GM18511 (cell line): Measurements from ENCODE around the gene CBLC.

ENCODE experiments used
- ATAC-seq: cut with Tn5 transposase; IDR thresholded peaks from one replicate; pipeline ENCODE4 v1.9.1; 2021; ENCODE audit warnings: mild to moderate bottlenecking, moderate library complexity; ENCODE audit not compliant: unreplicated experiment

Gene CBLC, protein sequence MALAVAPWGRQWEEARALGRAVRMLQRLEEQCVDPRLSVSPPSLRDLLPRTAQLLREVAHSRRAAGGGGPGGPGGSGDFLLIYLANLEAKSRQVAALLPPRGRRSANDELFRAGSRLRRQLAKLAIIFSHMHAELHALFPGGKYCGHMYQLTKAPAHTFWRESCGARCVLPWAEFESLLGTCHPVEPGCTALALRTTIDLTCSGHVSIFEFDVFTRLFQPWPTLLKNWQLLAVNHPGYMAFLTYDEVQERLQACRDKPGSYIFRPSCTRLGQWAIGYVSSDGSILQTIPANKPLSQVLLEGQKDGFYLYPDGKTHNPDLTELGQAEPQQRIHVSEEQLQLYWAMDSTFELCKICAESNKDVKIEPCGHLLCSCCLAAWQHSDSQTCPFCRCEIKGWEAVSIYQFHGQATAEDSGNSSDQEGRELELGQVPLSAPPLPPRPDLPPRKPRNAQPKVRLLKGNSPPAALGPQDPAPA

DNA sequence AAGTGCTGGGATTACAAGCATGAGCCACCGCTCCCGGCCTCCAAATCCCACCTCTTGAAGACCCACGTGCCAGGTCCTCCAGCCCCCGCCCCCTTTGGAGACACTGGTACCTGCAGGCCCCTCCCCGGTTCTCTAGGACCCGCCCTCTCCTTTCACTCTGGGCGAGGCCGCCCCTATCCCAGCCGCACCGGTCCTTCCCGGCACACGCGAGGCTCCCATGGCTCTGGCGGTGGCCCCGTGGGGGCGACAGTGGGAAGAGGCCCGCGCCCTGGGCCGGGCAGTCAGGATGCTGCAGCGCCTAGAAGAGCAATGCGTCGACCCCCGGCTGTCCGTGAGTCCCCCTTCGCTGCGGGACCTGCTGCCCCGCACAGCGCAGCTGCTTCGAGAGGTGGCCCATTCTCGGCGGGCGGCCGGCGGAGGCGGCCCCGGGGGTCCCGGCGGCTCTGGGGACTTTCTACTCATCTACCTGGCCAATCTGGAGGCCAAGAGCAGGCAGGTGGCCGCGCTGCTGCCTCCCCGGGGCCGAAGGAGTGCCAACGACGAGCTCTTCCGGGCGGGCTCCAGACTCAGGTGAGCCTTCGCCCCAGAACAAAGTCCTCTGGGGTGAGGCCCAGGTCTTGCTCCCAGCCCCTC is at the start of gene CBLC:
CBLC (plus strand) TSS at position 176 of the 633 bp plus-strand sequence; CDS start at position 218, 42 bp downstream.
- no peak for ATAC-seq

DNA sequence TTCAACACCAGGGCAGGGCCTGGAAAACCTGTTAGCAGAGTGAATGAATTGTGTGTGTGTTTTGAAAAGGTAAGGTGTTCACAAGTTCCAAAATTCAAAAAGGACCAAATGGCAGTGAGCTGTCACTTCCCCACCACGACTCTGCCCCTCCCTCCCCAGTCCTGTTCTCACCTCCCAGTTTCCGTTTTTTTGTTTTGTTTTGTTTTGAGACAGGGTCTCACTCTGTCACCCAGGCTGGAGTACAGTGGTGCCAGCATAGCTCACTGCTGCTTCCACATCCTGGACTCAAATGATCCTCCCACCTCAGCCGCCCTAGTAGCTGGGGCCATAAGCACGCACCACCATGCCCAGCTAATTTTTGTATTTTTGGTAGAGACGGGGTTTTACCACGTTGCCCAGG is 49.5 kb upstream of the CBLC start:
- no peak for ATAC-seq

DNA sequence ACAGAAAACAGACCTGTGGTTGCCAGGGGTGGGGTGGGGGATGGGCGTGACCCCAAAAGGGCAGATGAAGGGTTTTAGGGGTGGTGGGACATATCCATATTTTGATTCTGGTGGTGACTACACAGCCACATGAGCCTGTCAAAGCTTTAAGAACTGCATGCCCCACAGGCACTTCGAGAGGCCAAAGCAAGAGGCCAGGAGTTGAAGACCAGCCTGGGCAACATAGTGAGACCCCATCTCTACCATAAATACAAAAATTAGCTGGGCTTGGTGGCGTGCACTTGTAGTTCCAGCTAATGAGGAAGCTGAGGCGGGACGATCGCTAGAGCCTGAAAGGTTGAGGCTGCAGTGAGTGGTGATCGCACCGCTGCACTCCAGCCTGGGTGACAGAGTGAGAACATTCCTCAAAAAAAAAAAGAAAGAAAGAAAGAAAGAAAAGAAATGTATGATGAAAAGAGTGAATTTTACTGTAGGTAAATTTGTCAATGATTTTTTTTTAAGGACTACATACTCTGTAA is 48.1 kb upstream of the CBLC start:
- ATAC-seq = no peak

DNA sequence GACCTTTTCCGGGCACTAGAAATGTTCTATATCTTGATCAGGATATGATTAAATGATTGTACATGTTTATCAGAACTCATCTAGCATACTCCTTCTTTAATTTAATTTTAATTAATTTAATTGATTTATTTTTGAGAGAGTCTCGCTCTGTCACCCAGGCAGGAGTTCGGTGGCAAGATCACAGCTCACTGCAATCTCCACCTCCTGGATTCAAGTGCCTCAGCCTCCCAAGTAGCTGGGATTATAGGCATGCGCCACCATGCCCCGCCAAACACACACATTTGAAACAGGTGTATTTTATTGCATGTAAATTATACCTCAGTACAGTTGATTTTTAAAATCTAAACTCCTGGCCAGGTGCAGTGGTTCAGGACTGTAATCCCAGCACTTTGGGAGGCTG is 46.6 kb upstream of the CBLC start:
- ATAC-seq = no peak

DNA sequence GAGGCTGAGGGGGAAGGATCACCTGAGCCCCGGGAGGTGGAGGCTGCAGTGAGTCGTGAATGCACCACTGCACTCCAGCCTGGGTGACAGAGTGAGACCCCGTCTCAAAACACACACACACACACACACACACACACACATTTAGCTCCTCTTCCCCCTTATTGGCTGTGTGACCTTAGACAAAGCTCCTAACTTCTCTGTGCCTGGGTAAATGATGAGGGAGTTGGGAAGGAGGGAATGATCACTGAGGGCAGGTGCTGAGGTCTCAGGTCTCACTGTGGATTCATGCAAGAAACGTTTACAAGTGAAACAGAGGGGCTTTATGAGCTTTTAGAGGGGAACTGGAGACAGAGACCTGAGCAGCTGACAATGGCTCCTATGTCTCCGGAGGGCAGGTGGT is 46.1 kb upstream of the CBLC start:
- no peak for ATAC-seq

DNA sequence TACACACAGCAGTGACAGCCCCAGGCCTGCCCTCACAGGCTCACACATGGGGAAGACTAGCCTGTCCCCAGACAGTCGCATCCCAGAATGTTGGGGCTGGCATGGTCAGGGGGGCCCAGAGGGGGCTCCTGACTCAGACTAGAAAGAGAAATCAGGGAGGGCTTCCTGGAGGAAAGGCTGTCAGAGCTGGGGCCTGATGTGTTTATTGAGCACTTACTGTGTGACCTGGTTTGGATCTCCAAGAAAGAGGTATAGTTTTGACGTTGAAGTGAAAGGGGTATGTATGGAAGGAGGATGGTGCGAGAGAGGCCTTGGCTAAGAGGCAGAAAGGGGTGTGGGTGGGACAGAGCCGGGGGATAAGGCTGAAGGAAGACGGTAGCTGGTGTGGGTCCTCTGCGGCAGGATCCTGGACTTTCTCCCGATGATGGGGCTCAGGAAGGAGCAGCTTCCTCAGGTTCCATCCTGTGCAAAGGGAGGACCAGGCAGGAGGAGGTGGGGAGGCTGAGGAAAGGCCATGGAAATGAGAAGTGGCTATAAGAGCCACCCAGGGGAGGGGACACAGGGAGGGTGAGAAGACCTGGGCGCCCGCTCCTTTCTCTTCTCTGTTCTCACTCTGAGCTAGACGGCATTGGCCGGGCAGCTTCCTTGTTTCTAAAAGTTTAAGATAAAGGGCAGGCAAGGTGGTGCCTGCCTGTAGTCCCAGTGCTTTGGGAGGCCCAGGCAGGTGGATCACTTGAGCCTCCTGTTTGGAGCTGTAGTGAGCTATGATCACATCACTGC is 45.3 kb upstream of the CBLC start:
- no peak for ATAC-seq

DNA sequence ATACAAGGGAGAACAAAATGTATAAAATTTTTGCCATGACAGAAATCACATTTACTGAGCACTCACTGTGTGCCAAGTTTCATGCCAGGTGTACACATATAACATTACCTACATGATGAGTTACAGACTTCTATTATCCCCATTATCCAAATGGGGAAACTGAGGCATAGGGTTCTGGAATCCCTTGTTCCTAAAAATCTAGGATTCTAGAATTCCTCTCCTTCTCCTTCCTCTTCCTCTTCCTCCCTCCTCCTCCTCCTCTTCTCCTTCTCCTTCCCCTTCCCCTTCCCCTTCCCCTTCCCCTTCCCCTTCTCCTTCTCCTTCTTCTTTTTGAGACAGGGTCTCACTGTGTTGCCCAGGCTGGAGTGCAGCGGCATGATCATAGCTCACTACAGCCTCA is 43.3 kb upstream of the CBLC start:
- no peak for ATAC-seq

DNA sequence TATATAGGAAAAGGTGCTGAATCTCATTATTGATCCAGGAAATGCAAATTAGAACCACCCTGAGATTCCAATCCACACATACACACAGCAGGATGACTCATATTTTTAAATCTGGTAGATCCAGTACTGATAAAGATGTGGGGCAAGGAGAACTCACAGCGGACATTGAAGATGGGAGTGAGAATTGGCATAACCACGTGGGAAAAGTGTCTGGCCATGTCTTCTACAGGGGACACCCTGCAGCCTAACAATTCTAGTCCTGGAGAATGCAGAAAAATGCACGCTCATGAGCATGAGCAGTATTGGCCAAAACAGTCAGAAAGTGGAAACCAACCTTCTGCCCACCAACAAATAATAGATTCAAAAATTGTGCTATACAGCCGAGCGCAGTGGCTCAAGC is 42.7 kb upstream of the CBLC start:
- ATAC-seq = no peak

DNA sequence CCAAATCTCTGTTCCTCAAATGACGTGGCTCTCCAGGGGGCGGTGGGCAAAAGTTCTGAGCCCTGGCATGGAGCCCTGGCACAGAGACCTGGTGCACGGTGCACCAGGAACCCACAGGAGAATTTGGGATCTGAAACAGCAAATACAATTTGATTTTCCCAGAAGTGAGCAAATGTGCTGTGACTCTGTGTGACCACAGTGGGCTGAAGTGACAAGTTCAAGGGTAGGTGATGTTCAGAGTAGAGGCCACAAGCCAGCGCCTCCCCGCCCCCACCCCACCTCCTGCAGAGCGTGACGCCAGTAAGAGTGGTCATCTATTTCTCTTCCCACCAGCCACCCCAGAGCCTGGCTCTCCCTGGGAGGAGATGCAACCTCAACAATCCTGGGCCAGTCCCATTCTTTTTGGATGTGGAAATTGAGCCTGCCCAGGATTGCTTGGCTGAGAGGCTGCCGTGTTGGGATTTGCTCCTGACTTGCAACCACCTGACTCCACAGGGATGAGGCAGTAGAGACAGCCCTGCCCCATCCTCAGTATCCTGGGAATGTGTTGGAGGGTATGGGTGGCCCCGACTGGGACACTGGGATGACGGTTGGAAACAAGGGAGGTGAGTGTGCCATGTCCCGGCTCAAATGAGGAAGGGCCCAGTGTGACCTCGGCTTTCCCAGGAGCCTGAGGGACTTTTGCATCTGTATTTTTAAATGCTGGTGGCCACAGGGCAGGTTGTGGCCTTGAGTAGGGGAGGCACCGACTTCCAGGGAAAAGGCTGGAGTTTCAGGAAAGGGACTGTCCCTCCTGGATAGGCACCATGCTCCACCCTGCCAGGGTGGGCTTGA is 40.2 kb upstream of the CBLC start:
- ATAC-seq = no peak

DNA sequence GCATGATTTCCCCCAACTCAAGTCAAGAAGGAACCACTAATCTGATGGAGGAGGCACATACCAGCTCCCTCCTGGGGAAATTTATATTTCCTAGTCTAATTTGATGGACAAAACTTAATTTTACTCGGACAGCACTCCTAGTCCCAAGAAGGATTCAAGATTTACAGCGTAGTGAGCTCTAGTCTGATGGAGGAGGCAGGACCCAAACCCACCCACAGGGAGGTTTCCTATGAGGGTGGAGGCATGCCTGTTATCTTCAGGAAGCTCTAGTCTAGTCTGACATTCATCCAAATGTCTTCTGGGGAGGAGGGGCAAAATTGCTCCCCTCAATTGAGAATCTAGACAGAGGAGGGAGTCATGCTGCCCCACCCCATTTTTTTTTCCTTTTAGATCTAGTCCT is 39.6 kb upstream of the CBLC start:
- no peak for ATAC-seq

DNA sequence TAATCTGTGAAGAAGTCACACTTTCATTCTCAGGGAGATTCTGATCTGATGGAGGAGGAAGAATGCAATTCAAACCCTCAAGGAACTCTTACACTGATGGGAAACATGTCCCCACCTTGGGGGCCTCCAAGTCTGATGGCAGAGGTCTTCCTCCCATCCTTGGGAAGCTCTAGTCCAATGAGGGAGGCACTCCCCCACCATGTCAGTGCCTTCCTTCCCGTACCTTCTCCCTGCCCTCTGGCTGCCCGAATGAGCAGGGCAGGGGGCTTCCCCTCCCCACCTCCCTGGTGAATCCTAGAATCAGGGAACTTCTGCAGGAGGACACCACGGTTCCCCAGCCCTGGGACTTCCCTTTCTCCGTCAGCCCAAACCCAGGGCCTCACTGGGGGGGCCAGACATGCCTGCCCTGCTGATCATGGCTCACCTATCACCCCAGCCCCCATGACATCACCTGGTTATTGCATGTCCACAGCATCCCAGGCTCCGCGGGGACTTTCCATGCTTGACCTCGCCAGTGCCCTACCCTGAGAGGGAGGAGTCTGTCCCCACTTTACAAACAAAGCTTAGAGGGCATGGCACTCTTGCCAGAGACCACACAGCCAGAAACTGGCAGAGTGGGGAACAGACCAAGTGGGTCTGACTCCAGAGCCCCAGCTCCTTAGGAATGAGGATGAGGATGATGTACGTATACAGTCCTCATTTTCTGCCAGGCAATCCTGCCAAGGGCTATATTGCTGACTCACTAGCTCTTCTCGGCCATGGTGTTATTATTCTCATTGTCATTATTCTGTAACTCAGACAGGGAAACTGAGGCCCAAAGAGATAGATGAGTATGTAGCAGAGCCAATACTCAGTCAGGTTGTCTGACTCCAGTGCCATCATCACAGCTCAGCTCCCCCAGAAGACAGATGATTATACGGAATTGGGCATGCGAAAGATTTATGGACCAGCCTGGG is 38.8 kb upstream of the CBLC start:
- peak; percentile 53 for ATAC-seq

DNA sequence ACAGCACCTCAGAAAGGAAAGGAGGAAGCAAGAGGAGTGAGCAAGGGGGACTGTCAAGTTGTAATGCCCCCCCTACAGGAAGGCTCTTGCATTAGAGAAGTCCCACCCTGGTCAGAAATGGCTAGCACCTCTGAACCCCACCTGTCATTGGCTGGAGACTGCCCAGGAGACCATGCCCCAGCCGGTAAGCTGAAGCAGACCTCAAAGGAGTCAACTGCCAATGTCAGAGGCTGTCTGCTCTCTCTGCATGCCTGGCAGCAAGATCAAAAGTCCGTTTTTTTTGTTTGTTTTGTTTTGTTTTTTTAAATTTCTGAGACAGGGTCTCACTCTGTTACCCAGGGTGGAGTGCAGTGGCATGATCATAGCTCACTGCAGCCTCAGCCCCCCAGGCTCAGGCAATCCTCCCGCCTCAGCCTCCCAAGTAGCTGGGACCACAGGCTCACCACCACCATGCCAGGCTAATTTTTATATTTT is 37.3 kb upstream of the CBLC start:
- no peak for ATAC-seq

DNA sequence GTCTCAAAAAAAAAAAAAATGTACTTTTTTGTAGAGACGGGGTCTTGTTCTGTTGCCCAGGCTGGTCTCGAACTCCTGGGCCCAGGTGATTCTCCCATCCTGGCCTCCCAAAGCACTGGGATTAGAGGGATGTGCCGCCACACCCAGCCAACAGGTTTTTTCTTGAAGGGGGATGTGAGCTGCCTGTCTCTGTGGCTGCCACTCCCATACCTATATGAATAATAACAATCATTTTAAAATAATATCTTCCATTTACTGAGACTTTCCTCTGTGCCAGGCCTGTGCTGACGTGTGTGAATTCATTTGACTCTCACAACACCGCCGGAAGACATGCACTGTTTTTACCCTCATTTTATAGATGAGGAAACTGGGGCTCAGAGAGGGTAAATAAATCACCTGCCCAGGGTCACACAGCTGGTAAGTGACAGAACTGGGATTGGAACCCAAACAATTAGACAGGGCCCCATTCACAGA is 36.4 kb upstream of the CBLC start:
- ATAC-seq = no peak

DNA sequence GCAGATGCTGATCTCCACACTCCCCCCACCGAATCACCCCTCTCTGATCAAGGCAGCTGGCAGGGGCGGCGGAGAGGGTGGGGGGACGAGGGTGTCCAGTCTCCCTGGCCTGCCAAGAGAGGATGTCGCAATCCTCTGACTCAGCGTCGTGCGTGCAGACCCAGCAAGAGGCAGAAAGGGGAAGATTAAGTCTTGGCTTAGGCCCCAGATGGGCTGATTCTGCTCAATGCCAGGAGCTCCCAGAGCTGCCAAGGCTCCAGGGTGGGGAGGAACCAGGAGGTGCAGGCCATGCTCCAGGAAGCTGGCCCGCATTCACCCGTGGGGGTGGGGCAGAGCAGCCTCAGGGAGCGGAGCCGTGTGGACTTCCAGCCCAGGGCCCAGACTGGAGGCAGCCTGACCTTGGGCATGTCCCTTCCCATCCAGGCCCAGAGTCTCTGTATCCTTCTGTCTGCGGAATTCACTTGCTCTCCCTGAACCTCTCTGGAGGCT is 35.8 kb upstream of the CBLC start:
- no peak for ATAC-seq

DNA sequence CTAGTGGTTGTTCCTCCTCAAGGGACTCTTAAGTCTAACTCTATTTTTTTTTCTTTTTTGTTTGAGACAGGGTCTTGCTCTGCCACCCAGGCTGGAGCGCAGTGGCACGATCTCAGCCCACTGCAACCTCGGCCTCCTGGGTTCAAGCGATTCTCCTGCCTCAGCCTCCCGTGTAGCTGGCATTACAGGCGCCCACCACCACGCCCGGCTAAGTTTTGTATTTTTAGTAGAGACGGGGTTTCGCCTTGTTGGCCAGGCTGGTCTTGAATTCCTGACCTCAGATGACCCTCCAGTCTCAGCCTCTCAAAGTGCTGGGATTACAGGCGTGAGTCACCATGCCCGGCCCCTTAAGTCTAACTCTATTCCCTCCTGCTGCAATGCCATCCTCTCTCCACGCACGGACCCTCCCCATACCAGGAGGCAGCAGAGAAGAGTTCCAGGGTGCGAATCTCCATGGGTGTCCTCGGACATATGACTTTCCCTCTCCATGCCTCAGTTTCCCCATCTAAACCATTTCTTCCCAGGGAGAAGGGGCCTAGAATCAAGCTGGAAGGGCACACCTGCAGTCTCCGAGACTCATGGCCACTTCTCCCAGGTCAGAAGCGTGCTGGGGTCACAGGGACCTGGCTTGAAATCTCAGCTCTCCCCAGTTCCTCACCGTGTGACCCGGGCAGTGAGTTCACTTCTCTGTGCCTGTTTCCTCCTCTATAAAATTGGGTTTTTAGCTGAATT is 35.2 kb upstream of the CBLC start:
- ATAC-seq = no peak

DNA sequence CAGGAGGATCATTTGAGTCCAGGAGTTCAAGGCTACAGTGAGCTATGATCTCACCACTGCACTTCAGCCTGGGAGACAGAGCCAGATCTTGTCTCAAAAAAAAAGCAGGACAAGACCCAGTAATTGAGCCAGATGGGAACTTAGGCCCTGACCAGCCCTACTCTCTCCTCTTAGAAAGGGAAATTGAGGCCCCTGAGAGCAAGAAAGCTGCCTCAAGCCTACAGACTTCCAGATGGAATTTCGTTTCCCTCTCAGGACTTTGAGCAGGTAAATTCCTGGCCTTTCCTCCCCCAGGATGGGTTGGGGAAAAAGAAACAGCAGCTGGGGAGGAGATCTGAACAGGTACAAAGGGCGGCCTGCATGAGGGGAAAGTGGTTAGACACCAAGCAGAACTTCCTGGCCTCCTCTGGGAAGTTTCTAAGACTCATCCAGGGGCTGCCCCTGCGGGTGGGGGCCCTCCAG is 32.8 kb upstream of the CBLC start:
- ATAC-seq = no peak

DNA sequence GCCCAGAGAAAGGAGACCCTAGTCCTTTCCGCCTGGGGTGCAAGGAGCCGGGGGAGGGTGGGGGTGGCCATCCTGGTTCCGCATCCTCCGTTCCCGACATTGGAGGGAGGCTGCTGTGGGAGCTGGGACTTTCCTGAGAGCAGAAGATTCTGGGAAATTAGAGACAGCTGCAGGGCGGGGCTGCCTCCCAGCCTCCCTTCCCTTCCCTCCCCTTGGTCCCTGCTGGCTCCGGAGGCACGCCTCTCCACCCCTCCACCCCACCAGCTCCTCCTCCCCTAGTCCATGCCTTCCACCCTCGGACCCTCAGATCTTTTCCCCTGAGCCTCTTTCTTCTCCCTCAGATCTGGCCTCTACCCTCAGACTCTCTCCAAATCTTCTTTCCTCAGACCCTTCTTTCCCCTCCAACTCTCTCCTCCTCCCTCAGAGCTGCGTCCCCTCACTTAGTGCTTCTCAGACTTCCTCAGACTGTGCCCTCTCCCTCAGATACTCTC is 32.3 kb upstream of the CBLC start:
- no peak for ATAC-seq
